Measurements from ENCODE around the gene ING3. TPM values are rescaled to one million over a fixed set of nuclear protein-coding genes. Genes with fewer than 3 reads are reported as not detected.

Gene ING3
- total RNA-seq, 2 donors from 2014 or later: 40.3 to 45.1 TPM

- H3K27ac Mint-ChIP-seq: no peak overlapping the region
- no peaks in the 10 kb centered on the region for H3K9me3 Mint-ChIP-seq
- H3K4me1 Mint-ChIP-seq (ENCODE audit: low read depth): peaks cover 4% of the 10 kb centered on the region
- H3K27me3 Mint-ChIP-seq (ENCODE audit: low read depth): no peaks in the 10 kb centered on the region
- no peak for DNase-seq
- no peaks in the 10 kb centered on the region for H3K36me3 Mint-ChIP-seq (ENCODE audit: insufficient read depth in 2 of 2)
- peak in 1 of 2 donors; percentile 33 for ATAC-seq (replicated peaks in 1 of 2)
- H3K4me3 Mint-ChIP-seq: no peak overlapping the region
Measured at GRCh38 chr7:120933475-120933874, 17.1 kb upstream of the ING3 start.

DNA sequence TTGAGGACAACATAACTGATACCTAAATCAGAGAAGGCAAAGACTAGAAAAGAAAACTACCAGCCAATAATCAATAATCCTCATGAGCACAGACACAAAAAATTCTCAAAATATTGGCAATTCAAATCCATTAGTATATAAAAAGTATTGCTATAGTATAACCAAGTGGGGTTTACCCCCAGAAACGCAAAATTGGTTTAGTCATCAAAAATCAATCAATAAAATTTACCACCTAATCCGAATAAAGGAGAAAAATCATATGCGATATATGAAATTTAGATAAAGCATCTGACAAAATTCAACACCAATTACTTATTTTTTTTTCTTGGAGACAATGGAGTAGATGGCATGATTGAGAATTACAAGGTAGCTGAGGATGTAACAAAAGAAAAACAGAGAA lies 11.2 kb upstream of the ING3 start:
- no peaks in the 10 kb centered on the region for H3K9me3 Mint-ChIP-seq
- H3K36me3 Mint-ChIP-seq (ENCODE audit: insufficient read depth in 2 of 2): no peaks in the 10 kb centered on the region
- H3K4me3 Mint-ChIP-seq: no peak overlapping the region
- H3K4me1 Mint-ChIP-seq (ENCODE audit: low read depth): peaks cover 4% of the 10 kb centered on the region
- ATAC-seq (replicated peaks in 1 of 2): no peak
- no peak overlapping the region for H3K27ac Mint-ChIP-seq
- DNase-seq: no peak
- peaks cover 7% of the 10 kb centered on the region for H3K27me3 Mint-ChIP-seq (ENCODE audit: low read depth)

DNA sequence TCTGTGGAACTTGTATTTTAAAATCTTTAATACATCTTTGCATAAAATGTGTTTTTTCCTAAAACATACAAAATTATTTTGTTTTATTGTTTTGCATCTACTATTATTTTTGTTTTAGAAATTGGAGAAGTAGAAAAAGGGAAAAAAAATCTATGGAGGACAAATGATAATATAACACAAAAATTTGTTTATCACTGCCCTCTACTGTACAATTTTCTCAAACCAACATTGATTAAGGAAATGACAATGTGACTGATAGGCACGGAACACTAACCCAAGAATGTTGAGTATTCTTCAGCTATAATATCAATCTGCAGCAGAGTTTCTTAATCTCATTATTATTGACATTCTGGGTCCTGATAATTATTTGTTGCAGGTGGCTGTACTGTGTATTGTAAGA lies 9.5 kb upstream of the ING3 start:
- Mint-ChIP-seq H3K27ac (no peak overlapping the region), H3K4me3 (no peak overlapping the region), H3K4me1 (ENCODE audit: low read depth) (peaks cover 4% of the 10 kb centered on the region), H3K36me3 (ENCODE audit: insufficient read depth in 2 of 2) (no peaks in the 10 kb centered on the region), H3K27me3 (ENCODE audit: low read depth) (peaks cover 16% of the 10 kb centered on the region), H3K9me3 (no peaks in the 10 kb centered on the region)
- no peak for DNase-seq
- no peak for ATAC-seq (replicated peaks in 1 of 2)

DNA sequence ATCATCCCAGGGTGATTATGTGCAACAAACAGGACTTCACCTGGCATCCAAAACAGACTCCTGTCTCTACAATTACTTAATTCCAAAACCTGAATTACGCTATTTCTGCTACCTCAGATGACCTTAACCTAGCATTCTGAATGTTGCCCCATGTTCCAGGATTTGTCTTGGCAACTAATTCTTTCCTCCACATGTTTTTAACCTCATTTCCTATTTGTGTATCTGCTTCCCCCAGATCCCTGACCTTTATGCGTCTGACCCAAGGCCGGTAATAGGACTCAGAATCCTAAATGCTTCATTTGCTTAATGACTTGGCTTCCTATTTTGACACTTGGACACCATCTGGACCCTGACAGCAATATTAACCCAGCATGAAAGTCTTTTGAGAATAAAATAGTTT lies 8.7 kb upstream of the ING3 start:
- DNase-seq (no peak), ATAC-seq (replicated peaks in 1 of 2) (no peak)
- Mint-ChIP-seq H3K4me3 (no peak overlapping the region), H3K27me3 (ENCODE audit: low read depth) (peaks cover 22% of the 10 kb centered on the region), H3K27ac (no peak overlapping the region), H3K4me1 (ENCODE audit: low read depth) (peaks cover 4% of the 10 kb centered on the region), H3K9me3 (no peaks in the 10 kb centered on the region), H3K36me3 (ENCODE audit: insufficient read depth in 2 of 2) (no peaks in the 10 kb centered on the region)

- H3K27me3 Mint-ChIP-seq (ENCODE audit: low read depth): peaks cover 22% of the 10 kb centered on the region
- no peak overlapping the region for H3K27ac Mint-ChIP-seq
- no peak overlapping the region for H3K4me3 Mint-ChIP-seq
- H3K36me3 Mint-ChIP-seq (ENCODE audit: insufficient read depth in 2 of 2): no peaks in the 10 kb centered on the region
- DNase-seq (no peak), ATAC-seq (replicated peaks in 1 of 2) (no peak)
- no peaks in the 10 kb centered on the region for H3K9me3 Mint-ChIP-seq
- H3K4me1 Mint-ChIP-seq (ENCODE audit: low read depth): no peaks in the 10 kb centered on the region
Measured at GRCh38 chr7:120942861-120943260, 7.7 kb upstream of the ING3 start.

- no peak overlapping the region for H3K4me3 Mint-ChIP-seq
- peaks cover 0 to 2% of the 10 kb centered on the region in 2 donors for H3K36me3 Mint-ChIP-seq (ENCODE audit: insufficient read depth in 2 of 2)
- DNase-seq (no peak), ATAC-seq (replicated peaks in 1 of 2) (no peak)
- H3K4me1 Mint-ChIP-seq (ENCODE audit: low read depth): peaks cover 12% of the 10 kb centered on the region
- no peaks in the 10 kb centered on the region for H3K9me3 Mint-ChIP-seq
- H3K27me3 Mint-ChIP-seq (ENCODE audit: low read depth): peaks cover 22% of the 10 kb centered on the region
- no peak overlapping the region for H3K27ac Mint-ChIP-seq
Measured at GRCh38 chr7:120944826-120945562, 5.6 kb upstream of the ING3 start.

DNA sequence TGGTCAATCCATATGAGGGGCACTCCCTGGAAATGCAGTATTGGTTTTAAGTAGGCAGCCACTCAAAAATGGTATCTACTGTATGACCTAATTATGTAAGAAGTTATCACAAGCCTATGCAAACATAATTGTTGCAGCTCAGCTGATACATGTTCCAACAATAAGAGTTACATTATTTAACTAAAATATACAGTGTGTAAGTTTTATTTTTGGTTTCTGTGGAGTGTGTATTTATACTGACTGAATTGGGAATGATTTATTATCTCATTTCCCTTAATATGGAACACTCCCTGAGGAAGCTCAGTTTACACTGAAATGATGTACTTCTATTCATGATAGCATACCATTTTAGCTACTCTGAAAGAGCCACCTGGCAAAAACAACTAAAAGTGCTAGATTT lies 2.6 kb upstream of the ING3 start:
- Mint-ChIP-seq H3K4me3 (peak overlapping the region in 1 of 2 donors; percentile 68), H3K27me3 (ENCODE audit: low read depth) (peaks cover 15% of the 10 kb centered on the region), H3K4me1 (ENCODE audit: low read depth) (peaks cover 21% of the 10 kb centered on the region), H3K36me3 (ENCODE audit: insufficient read depth in 2 of 2) (peaks cover 4% of the 10 kb centered on the region in 2 donors), H3K27ac (no peak overlapping the region), H3K9me3 (no peaks in the 10 kb centered on the region)
- ATAC-seq (replicated peaks in 1 of 2) (no peak), DNase-seq (no peak)

DNA sequence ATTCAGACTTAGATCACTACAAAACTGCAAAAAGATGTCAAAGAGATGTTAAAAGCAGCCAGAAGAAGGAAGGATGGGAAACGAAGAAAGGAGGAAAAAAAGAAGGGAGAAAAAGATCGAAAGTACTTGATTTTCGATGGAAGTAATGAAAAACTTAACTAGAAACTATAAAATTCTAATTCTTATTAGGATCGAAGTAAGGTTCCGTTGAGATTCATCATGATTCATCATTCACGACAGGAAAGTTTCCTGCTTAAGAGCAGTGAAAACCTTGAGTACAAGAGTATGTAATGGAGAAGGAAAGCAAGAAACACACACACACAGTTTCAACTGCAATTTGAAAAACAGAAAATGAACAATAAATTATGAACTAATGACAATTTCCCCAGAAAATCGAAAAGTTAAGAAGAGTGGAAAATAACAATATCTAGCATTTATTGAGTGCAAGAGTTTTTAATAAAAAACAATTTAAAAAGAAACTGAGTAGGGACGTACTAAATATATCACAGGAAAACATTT lies 1.1 kb upstream of the ING3 start:
- H3K27me3 Mint-ChIP-seq (ENCODE audit: low read depth): peaks cover 15% of the 10 kb centered on the region
- DNase-seq (no peak), ATAC-seq (replicated peaks in 1 of 2) (no peak)
- peak overlapping the region; percentile 94 to 99 for H3K4me3 Mint-ChIP-seq
- H3K9me3 Mint-ChIP-seq: no peaks in the 10 kb centered on the region
- peaks cover 24% of the 10 kb centered on the region for H3K4me1 Mint-ChIP-seq (ENCODE audit: low read depth)
- H3K27ac Mint-ChIP-seq: peak overlapping the region; percentile 99
- H3K36me3 Mint-ChIP-seq (ENCODE audit: insufficient read depth in 2 of 2): peaks cover 4 to 7% of the 10 kb centered on the region in 2 donors

- H3K27me3 Mint-ChIP-seq (ENCODE audit: low read depth): peaks cover 15% of the 10 kb centered on the region
- no peaks in the 10 kb centered on the region for H3K9me3 Mint-ChIP-seq
- peaks cover 4 to 10% of the 10 kb centered on the region in 2 donors for H3K36me3 Mint-ChIP-seq (ENCODE audit: insufficient read depth in 2 of 2)
- peak overlapping the region; percentile 94 to 99 for H3K4me3 Mint-ChIP-seq
- peaks cover 28% of the 10 kb centered on the region for H3K4me1 Mint-ChIP-seq (ENCODE audit: low read depth)
- no peak for ATAC-seq (replicated peaks in 1 of 2)
- peak overlapping the region; percentile 99 for H3K27ac Mint-ChIP-seq
- no peak for DNase-seq
Measured at GRCh38 chr7:120949998-120950538, 509 bp upstream of the ING3 start.

DNA sequence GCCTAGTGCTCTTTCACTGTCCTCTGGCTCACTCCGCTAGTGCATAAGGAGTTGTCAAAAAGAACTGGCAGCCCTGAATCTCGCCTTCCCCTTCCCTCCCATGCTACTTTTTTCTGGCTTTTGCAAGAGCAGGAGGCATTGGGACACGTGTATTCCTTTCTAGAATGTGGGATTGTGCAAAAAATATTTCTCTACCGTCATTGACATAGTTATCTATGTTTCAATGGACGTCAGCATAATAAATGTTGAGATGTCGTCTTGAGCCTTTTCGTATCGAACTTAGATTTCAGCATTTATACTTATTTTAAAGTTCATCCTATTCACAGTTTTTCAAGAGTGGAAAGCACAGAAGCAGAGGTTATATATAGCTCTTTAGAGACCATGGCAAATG lies 727 bp downstream of the ING3 start:
- DNase-seq: no peak
- Mint-ChIP-seq H3K27me3 (ENCODE audit: low read depth) (peaks cover 4% of the 10 kb centered on the region), H3K4me3 (peak overlapping the region; percentile 94 to 99), H3K27ac (peak overlapping the region; percentile 99), H3K36me3 (ENCODE audit: insufficient read depth in 2 of 2) (peaks cover 6 to 16% of the 10 kb centered on the region in 2 donors), H3K9me3 (no peaks in the 10 kb centered on the region), H3K4me1 (ENCODE audit: low read depth) (peaks cover 40% of the 10 kb centered on the region)
- ATAC-seq (replicated peaks in 1 of 2): no peak

- H3K27ac Mint-ChIP-seq: peak overlapping the region; percentile 99
- DNase-seq (peak; percentile 9 to 16), ATAC-seq (replicated peaks in 1 of 2) (no peak)
- peaks cover 42% of the 10 kb centered on the region for H3K4me1 Mint-ChIP-seq (ENCODE audit: low read depth)
- H3K4me3 Mint-ChIP-seq: peak overlapping the region; percentile 94 to 99
- H3K27me3 Mint-ChIP-seq (ENCODE audit: low read depth): no peaks in the 10 kb centered on the region
- no peaks in the 10 kb centered on the region for H3K9me3 Mint-ChIP-seq
- H3K36me3 Mint-ChIP-seq (ENCODE audit: insufficient read depth in 2 of 2): peaks cover 6 to 18% of the 10 kb centered on the region in 2 donors
Measured at GRCh38 chr7:120951826-120952225, 1.2 kb downstream of the ING3 start.

DNA sequence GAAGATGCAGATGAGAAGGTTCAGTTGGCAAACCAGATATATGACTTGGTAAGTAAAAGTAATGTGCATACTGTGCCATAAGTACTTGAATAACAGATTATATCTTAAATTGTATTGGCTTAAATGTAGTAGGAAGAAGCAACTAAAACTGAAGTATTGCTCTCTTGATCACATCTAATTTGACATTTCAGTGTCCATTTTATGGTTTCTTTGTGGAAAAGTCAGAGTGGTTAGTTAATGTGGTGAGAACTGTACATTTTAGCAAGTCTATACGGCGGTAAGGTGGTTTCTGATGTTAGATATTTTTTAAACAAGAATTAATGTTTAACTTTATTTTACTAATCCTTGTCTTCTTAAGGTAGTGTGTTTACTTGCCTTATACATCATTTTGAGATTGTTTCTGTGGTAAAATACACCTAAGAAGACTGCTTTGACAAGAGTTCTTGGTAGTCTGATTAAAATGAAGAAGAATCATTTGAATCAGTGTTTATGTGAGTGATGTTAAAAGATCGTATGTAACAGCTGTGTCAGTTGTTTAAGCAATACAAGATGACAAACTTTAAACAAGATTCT lies 5.1 kb downstream of the ING3 start:
- no peak for DNase-seq
- peak; percentile 52 to 65 for ATAC-seq (replicated peaks in 1 of 2)
- Mint-ChIP-seq H3K27me3 (ENCODE audit: low read depth) (no peaks in the 10 kb centered on the region), H3K4me1 (ENCODE audit: low read depth) (peaks cover 34% of the 10 kb centered on the region), H3K36me3 (ENCODE audit: insufficient read depth in 2 of 2) (peaks cover 17 to 30% of the 10 kb centered on the region in 2 donors), H3K4me3 (peak overlapping the region; percentile 49 to 81), H3K9me3 (no peaks in the 10 kb centered on the region), H3K27ac (peak overlapping the region; percentile 86)

DNA sequence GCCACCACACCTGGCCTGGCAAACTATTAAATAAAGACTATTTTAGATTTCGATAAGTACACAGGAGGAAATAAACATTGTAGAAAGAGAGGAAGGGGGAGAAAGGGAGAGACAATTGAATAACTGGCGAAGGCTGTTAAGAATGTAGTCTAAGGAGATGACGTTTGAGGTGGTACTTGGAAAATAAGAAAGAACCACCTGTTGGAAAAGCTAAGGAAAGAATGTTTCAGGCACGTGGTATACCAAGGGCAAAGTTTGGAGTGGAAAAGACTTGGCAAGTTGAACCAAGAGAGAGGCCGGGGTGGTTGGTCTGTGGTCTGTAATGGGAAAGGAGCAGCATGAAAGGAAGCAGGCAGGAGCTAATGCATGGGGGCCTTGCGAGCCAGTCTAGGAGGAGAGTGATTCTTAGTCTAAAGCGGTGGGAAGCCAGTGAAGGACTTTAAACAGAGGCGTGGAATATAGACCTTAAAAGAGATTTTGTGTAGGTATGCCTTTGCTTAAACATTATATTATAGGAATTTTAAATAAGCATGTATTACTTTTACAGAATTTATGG lies 9.4 kb downstream of the ING3 start:
- Mint-ChIP-seq H3K9me3 (no peaks in the 10 kb centered on the region), H3K4me3 (no peak overlapping the region), H3K4me1 (ENCODE audit: low read depth) (peaks cover 32% of the 10 kb centered on the region), H3K36me3 (ENCODE audit: insufficient read depth in 2 of 2) (peaks cover 14 to 28% of the 10 kb centered on the region in 2 donors), H3K27ac (no peak overlapping the region), H3K27me3 (ENCODE audit: low read depth) (no peaks in the 10 kb centered on the region)
- ATAC-seq (replicated peaks in 1 of 2) (no peak), DNase-seq (no peak)

Measured in activated T-cell treated with anti-CD3 and anti-CD28 coated beads, Interleukin-2, amount 50 U/mL, for 72 hours (primary cell).